Loucy (cell line): ENCODE measurements around the gene ARSI.

ENCODE experiments used
- CTCF ChIP-seq: fragments of 200-600 bp; sonication (generic); conservative IDR thresholded peaks from 2 replicates; pipeline ENCODE4 v1.5.1; 2014; ENCODE audit warnings: mild to moderate bottlenecking, antibody characterized with exemption, low read length
- EZH2phosphoT487 ChIP-seq: fragments of 200-600 bp; IDR thresholded peaks from 2 replicates; pipeline ENCODE4 v1.6.1; 2018; ENCODE audit warnings: antibody characterized with exemption, mild to moderate bottlenecking, moderate library complexity, borderline replicate concordance

GRCh38 chr5:150298701-150299451 is 3.8 kb downstream of the ARSI start:
- TF ChIP-seq CTCF, result no peak
- no peak for TF ChIP-seq EZH2phosphoT487
